GM19043 (cell line): Measurements from ENCODE around the gene PTRH1.

ENCODE experiments used
- ATAC-seq: cut with Tn5 transposase; IDR thresholded peaks from one replicate; pipeline ENCODE4 v1.9.1; 2021; ENCODE audit warnings: low read depth; ENCODE audit not compliant: unreplicated experiment

PTRH1 gene

DNA sequence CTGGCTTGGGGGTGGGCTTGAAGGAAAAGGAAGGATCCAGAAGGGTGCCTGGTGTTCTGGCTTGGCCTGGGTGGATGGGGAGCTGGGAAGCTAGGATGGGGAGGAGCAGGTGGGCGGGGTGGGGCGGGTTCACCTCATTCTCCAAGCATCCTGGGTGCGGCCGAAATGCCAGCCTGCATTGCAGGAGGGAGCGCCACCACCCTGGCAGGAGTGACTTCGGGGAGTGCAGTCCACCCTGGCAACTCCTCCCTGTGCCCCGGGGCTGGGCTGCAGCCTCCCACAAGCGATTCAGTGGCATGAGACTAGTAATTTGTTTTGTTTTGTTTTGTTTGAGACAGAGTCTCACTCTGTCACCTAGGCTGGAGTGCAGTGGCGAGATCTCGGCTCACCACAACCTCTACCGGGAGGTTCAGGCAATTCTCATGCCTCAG lies 5.9 kb upstream of the PTRH1 start:
- no peak for ATAC-seq

DNA sequence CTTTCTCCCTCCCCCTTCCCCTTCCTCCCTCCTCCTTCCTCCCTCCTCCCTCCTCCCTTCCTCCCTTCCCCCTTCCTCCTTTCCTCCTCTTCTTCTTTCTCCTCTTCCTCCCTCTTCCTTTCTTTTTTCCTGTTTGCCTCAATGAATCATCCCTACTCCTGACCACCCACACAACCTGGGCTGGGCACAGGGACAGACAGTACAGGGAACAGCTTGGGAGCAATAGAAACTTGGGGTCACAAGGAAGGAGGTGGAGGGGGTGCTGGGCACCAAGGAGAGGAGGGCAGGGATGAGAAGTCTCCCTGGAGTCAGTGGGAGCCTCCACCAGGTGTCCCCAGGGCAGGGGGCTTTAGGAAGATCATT lies 5.4 kb upstream of the PTRH1 start:
- no peak for ATAC-seq

DNA sequence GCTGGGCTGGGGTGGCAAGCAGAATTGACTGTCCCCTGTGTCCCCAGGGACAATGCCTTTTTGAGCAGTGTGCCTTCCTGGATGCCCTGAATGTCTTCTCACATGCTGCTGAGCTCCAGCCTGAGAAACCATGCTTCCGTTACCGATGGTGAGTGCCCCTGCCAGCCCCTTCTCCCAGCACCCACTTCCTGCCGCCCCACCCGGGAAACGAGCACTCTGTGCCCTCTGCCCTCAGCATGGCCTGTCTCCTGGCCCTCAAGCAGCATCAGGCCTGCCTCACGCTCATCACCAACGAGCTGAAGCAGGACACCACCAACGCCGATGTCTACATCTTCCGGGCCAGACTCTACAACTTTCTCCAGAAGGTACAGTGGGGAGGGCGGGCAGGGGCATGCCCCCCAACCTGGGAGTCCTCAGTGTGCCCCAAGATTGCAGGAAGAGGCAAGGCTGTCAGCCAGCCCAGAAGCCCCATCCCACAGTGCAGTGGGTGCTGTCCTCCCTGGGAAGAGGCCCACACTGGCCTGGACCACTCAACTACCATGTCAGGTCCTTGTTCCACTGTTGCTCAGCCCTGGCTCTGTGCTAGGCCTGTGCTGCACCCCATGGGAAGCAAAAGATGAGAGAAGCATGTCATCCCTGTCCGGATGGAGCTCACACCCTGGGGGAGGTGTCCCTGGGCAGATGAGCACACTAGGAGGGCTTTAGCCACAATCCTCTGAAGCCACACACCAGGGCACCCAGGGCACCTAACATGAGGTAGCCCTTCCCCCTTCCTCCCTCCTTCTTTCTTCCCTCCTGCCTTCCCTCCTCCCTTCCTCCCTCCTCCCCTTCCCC lies 4.8 kb upstream of the PTRH1 start:
- no peak for ATAC-seq

DNA sequence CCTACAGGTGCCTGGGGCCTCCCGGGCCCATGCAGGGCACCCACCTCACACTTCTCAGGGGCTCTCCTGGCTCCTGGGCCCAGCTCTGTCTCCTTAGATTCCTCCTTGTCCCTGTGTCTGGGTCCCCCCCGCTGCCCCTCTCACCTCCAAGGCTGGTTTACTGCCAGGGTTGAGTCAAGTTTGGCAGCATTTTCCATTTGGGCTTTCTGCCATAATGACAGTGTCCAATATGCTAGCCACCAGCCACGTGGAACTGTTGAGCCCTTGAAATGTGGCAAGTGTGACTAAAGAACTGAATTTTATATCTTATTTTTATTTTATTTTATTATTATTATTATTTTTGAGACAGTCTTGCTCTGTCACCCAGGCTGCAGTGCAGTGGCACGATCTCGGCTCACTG lies 2.3 kb upstream of the PTRH1 start:
- ATAC-seq: no peak

DNA sequence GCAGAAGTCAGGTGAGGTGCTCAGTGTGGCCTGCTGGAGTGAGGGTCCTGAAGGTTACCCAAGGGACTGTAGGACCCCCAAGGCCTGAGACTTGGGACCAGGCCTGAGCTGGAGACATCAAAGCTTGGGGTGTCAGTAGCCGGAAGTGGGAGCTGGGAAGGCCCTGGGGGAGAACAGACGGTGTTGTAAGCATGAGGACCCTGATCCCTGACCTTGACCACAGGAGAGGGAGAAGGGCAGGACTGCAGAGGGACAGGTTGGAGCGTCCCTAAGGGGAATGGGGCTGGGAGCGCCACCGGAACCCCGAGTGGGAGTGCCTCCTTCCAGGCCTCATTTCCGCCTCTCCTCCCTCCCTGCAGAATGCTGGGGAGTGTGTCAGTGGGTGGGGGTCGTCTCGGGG lies 949 bp upstream of the PTRH1 start:
- no peak for ATAC-seq

DNA sequence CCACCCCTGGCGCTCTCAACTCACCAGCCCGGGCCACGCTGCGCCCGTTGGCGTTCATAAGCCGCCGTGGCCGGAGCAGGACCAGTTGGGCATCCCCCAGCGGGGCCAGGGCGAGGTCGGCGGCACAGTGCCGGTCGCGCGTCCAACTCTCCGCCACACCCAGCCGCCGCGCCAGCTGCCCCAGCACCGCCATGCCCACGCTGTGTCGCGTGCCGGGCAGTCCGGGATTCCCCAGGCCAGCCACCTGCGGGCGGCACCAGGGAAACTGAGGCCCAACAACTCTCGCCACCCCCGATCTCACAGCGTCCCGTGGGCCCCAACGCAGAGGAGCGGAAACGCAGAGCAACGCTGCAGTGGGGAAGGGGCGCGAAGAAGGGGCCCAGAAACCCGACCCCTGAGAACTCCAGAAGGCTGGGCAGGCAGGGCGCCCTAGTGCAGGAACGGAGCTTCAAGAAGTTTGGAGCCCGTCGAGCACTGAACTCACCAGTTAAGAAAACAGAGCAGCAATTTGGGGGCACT lies 453 bp downstream of the PTRH1 start:
- ATAC-seq: no peak

DNA sequence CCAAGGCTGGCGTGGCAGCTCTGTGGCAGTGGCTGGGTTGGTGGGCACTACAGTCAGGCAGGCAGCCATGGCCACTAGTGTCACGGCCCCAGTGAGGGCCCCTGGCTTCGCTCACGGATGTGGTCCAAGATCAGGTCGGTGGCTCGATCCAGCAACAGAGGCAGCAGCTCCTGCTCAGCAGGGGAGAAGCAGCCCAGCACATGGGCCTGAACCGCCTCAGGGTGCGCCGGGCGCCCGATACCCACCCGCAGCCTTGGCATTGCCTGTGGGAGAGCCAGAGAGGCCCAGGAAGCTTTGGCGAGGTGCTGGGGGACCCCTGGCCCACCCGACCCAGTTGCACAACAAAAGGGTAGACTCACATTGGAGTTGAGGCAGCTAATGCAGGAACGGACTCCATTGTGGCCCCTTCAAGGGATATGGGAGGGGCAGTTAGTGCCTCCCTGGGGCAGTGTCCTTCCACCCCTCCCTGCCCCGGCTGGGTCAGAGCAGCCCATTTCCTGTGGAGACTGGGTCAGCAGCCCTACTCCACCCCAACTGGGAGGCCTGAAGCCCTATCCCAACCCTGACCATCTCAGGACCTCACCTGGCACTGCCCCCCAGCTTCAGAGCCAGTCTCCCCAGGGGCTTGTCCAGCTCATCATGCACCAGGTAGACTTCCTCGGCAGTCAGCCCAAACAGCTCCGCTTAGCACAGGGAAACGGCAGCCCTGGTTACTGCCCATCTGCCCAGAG lies 1.3 kb downstream of the PTRH1 start:
- ATAC-seq: no peak

DNA sequence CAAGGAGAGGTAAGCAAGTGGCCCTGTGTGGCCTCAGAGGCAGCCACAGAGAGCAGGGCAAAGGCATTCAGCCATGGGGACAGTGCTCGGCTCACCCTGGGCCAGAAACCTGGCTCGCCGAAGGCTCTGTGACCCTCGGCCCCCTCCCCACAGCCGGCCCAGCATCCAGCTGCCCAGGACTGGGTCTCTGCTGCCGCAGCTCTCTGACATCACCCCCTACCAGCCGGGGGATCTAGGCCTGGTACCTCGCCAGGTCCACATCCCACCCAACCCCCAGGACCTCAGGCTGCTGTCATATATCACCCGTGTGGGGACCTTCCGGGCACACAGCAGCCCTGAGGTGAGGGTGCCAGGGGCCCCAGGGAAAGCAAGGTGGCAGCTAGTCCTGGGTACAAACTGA lies 2.6 kb downstream of the PTRH1 start:
- no peak for ATAC-seq

DNA sequence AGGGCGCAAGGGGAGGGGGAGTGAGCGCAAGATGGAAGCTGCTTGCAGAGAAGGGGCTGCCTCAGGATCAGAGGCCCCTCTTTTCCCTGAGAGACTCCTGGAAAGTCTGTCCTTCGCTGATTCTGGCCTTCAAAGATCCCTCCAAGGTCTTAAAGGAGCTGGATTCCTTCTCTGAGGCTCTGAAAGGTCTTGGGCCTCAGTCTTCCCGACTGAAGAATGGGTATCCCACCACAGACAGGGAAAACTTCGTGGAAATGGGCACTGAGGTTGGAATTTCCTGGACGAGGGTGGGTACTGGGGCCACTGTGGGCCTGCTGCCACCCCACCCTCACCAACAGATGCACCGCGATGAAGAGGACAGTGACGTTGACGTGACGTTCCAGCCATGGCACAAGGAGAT lies 3.1 kb downstream of the PTRH1 start:
- no peak for ATAC-seq

DNA sequence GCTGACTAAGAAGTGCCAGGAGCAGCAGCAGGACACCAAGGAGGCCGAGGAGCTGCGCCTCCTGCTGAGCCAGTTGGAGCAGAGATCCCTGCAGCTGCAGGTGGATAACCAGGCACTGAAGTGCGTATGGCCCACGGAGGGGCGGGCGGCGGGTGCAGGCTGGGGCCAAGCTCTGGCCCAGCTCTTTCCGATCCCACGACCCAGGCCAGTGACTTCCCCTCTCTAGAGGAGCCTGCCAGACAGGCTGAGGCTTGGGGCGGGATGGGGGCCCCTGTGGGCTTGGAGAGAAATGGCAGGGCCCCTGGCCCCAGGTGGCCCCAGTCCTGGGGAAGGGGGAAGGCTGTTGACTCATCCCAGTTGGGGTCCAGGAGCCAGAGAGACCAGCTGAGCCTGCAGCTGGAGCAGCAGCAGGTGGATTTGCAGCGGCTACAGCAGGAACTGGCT lies 3.6 kb downstream of the PTRH1 start:
- ATAC-seq: no peak

DNA sequence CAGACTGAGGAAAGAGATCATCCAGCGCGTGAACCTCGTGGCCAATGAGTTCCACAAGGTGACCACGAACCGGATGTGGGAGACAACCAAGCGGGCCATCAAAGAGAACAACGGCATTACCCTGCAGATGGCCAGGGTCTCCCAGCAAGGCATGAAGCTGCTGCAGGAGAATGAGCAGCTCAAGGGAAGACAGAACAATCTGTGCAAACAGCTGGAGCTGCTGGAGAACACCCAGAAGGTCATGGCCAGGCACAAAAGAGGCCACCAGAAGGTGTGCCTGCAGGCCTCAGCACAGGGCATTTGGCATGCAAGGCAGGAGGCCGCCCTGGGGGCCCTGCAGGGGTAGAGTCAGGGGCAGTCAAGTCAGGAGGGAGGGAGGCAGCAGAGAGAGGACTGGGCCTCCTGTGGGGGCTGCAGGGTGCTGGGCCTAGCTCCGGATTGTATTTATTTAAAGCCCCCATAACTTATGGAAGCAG lies 4.2 kb downstream of the PTRH1 start:
- no peak for ATAC-seq

DNA sequence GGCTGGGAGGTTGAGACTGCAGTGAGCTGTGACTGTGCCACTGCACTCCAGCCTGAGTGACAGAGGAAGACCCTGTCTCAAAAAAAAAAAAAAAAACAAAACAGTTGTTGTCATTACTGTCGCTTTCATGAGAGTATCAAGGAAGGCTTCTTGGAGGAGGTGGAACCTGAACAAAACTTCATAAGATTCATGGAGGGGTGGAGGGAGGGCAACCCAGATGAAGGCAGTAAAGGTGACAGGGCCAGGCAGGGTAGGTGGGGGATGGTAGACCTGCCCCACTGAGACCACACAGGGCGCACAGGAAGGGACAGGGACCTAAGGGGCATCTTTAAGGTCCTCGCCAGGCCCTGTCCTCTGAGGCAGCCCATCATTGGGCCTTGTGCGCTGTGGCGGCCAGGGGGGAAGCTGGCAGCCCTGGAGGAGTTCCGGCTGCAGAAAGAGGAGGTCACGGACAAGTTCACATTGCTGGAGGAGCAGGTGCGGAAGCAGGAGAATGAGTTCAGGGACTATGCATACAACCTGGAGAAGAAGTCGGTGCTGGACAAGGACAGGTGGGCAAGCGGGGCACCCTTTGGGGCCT lies 5.2 kb downstream of the PTRH1 start:
- no peak for ATAC-seq

DNA sequence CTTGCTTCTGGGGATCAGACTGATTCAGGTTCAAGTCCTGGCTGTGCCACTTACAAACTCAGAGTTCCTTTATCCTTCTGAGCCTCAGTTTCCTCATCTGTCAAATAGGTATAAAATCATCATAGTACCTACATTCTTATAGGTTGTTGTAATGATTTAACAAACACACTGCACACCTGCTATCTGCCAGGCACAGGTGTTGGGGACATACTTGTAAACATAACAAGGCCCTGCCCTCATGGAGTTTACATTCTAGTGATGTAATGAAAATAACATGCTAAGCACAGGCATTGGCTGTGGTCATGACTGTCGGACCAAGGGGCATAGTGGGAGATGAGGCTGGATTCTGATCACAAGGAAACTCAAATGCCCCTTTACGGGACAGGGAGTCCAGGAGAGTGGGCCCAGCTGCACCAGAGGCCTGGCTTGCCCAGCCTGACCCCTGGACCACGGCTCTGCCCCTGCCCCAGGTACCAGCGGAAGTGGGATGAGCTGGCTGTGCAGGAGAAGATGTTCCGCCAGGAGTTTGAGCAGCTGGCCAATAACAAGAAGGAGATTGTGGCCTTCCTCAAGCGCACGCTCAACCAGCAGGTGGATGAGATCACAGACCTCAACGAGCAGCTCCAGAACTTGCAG lies 6.4 kb downstream of the PTRH1 start:
- ATAC-seq: no peak

DNA sequence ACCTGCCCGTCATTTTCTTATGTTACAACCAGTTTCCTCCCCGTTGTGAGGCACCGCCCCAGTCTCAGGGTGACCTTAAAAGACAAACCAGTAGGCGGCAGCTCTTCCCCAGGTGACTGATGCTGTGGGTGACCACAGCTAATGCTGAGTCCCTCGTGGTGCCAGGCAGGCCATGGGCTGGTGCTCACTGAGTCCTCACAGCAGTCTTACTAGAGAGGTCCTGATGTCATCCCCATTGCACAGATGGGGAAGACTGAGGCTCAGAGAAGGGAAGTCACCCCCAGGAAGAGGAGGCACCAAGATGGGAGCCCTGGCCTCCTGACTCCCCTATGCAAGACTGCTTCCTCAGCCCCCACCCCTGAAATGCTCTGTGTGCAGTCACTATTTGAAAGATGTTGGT lies 7.7 kb downstream of the PTRH1 start:
- no peak for ATAC-seq

DNA sequence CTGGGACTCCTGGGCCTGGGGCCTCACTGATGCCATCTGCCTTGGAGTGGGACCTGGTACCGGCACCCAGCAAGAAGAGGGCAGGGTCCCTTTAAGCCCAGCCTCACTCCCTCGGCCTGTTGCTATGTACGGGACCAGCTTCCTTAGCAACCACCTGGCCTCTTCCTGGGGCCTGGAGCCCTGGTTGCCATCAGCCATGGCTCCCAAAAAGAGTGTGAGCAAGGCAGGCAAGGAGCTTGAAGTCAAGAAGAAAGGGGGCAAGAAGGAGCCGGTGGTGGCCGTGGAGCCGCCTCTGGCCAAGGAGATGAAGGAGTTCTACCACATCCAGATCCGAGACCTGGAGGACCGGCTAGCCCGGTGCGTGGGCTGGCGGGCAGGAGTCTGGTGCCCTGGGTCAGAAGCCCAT lies 8.6 kb downstream of the PTRH1 start, which contains the start of gene CFAP157:
Gene CFAP157 (plus strand): TSS at position 153 of the 406 bp plus-strand sequence. CDS start 44 bp downstream, at position 197.
- no peak for ATAC-seq

DNA sequence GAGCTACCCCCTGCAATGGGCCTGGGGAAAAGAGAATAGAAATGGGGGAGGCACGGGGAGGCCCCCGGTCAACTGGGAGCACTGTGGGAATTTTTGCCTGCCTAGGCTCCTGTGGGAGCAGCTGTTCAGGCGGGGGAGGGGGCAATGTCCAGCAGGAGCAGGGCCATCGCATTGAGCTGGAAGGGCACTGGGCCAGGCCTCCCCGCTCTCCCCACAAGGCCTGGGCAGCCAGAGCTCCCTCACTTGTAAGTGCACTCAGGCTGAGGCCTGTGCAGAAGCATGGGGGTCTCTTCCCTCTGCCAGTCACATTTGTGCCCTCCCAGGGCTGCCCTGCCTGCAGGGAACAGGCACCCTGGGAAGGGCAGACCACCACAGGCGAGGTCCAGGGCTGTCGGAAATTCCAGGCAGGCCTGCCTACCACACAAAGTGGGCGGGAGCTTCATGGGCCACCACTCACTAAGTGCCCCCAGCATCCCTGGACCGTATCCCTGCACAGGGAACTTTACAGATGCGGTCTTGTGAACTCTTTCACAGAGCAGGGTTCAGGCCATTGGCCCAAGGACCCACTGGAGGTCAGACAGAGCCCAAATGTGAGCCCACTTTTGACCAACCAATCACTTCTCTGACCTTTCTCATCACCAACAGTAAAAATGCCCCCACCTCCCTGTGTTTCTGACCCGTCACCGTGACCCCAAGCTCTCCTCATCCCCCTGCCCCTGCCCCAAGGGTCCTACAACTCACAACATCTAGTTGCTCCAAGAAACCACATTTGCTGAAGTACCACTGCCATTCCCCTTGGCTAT lies 9.7 kb downstream of the PTRH1 start:
- ATAC-seq: no peak

DNA sequence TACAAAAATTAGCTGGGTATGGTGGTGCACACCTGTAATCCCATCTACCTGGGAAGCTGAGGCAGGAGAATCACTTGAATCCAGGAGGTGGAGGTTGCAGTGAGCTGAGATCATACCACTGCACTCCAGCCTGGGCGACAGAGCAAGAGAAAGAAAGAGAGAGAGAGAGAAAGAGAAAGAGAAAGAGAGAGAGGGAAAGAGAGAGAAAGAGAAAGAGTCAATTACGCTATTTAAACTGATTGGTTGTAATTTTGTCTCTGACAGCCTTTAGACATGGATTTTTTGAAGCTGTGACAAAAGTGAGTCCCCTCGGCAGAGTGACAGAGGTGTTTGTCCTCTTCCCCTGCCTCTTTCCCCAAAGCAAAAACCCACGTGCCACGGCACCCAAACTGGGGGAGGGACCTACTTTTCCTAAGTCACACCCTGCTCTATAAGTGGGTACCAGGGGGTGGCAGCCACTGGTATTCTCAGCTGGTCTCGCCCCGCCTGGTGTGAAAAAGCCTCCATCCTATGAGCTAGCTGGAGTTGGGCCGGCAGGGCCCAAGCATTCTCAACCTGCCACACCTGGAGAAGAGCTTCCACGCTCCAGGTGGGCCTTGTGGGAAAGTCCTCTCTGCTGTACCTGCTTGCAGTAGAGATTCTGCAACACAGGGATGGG lies 12.0 kb downstream of the PTRH1 start:
- ATAC-seq: no peak

DNA sequence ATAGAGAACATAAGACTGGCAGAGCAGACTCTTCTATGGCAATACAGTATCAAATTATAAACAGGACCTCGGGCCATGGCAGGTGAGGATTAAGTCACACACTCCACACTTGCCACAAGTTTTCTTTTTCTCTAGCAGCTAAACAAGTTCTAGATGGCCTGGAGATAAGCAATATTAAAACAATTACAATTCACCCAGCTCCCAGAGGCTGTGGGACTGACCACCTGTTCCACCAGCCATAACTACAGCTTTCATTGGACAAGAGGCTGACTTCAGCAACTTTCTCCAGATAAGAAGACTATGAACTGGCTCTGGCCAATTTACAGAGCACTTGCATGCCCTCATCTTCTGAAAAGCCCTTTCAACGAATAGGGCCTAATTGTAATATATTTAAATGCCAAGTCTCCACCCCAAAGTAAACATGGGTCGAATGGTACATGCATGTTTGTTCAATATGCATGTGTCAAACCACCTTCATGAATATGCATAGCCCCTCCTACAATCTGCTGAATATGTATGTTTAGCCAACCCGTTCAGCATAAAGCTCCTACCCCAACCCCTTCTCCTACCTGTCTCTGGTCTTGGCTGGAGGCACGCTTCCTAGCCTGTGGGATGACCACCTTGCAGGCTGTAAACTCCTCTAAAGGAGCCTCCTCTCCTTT lies 14.7 kb downstream of the PTRH1 start:
- ATAC-seq: no peak

DNA sequence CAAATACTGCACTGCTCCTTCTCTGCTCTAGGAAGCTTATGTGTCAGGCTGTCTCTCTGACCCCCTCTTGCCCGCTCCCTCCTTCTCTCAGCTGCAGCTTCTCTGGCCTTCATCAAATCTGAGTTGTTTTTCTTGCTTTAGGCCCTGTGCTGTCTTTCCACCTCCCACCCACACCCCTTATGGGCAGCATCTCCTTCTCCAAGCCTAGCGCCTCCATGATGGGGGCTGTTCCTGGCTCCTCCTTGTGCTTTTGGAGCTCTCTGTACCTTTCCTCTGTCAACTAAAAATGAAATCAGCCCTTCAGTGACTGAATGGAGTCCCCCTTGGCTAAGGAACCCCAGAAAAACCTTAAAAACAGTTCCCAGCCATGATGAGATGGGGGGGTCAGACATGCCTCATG lies 15.3 kb downstream of the PTRH1 start:
- no peak for ATAC-seq
